Mesenchymal stem cell (in vitro differentiated cells and primary cell): ENCODE data around the gene VPS51.

ENCODE experiments used
- DNase-seq: peaks from one replicate; pipeline ENCODE4 v3.0.0-alpha.2; 2013
- H2AFZ ChIP-seq: one replicate; pipeline ENCODE4 v1.6.1; 2013; ENCODE audit warnings: low read depth, mild to moderate bottlenecking, control low read depth, inconsistent platforms, low read length, moderate library complexity
- H2AK5ac ChIP-seq: 2 replicates; pipeline ENCODE4 v1.6.1; 2013; ENCODE audit warnings: low read length, moderate library complexity, mild to moderate bottlenecking, inconsistent platforms; ENCODE audit not compliant: severe bottlenecking
- H2BK120ac ChIP-seq: one replicate; pipeline ENCODE4 v1.6.1; 2013; ENCODE audit warnings: low read depth, mild to moderate bottlenecking, inconsistent platforms, low read length, moderate library complexity
- H2BK12ac ChIP-seq, 2 experiments: one replicate each; pipeline ENCODE4 v1.6.1; 2013; ENCODE audit warnings: inconsistent platforms in 2 of 2, low read length in 2 of 2, mild to moderate bottlenecking in 2 of 2, moderate library complexity in 2 of 2, control low read depth in 1 of 2
- H2BK15ac ChIP-seq: one replicate; pipeline ENCODE4 v1.6.1; 2013; ENCODE audit warnings: mild to moderate bottlenecking, low read depth, inconsistent platforms; ENCODE audit not compliant: poor library complexity, severe bottlenecking
- H2BK5ac ChIP-seq: 2 replicates; pipeline ENCODE4 v1.6.1; 2013; ENCODE audit warnings: low read depth, mild to moderate bottlenecking, low read length, control low read depth, inconsistent platforms; ENCODE audit not compliant: poor library complexity, severe bottlenecking
- H3K14ac ChIP-seq, 2 experiments: one replicate each; pipeline ENCODE4 v1.6.1; 2013; ENCODE audit warnings: inconsistent platforms in 2 of 2, low read length in 2 of 2, control low read depth in 1 of 2, mild to moderate bottlenecking in 1 of 2, moderate library complexity in 1 of 2
- H3K18ac ChIP-seq, 2 experiments: one replicate each; pipeline ENCODE4 v1.6.1; 2013; ENCODE audit warnings: inconsistent platforms in 2 of 2, low read length in 2 of 2, control low read depth in 1 of 2, low read depth in 1 of 2, mild to moderate bottlenecking in 1 of 2
- H3K23ac ChIP-seq, 2 experiments: one replicate each; pipeline ENCODE4 v1.6.1; 2013; ENCODE audit warnings: inconsistent platforms in 2 of 2, low read length in 2 of 2, mild to moderate bottlenecking in 2 of 2, moderate library complexity in 2 of 2, control low read depth in 1 of 2
- H3K27ac ChIP-seq: 2 replicates; pipeline ENCODE4 v1.5.1; 2013; ENCODE audit warnings: mild to moderate bottlenecking, moderate library complexity, low read length, control low read depth, inconsistent platforms; ENCODE audit not compliant: poor library complexity, severe bottlenecking
- H3K27me3 ChIP-seq, 2 experiments: 2 replicates each; pipeline versions ENCODE4 v1.6.1 to v1.7.0; 2013; ENCODE audit warnings: low read length in 2 of 2, mild to moderate bottlenecking in 2 of 2, moderate library complexity in 2 of 2, control low read depth in 1 of 2, inconsistent platforms in 1 of 2; ENCODE audit not compliant: control insufficient read depth in 1 of 2, insufficient read depth in 1 of 2
- H3K36me3 ChIP-seq, 2 experiments: 2 replicates each; pipeline versions ENCODE4 v1.6.1 to v1.7.0; 2013; ENCODE audit warnings: low read length in 2 of 2, control low read depth in 1 of 2, inconsistent platforms in 1 of 2, low read depth in 1 of 2, mild to moderate bottlenecking in 1 of 2; ENCODE audit not compliant: insufficient read depth in 2 of 2, control insufficient read depth in 1 of 2
- H3K4ac ChIP-seq, 2 experiments: one replicate each; pipeline ENCODE4 v1.6.1; 2013; ENCODE audit warnings: inconsistent platforms in 2 of 2, low read length in 2 of 2, mild to moderate bottlenecking in 2 of 2, moderate library complexity in 2 of 2, control low read depth in 1 of 2, low read depth in 1 of 2
- H3K4me1 ChIP-seq: 2 replicates; pipeline ENCODE4 v1.6.1; 2013; ENCODE audit warnings: low read depth, low read length, control low read depth; ENCODE audit not compliant: control insufficient read depth, insufficient read depth
- H3K4me2 ChIP-seq: 2 replicates; pipeline ENCODE4 v1.6.1; 2013; ENCODE audit warnings: low read length, mild to moderate bottlenecking, inconsistent platforms; ENCODE audit not compliant: poor library complexity, severe bottlenecking
- H3K4me3 ChIP-seq, 2 experiments: 2 replicates each; pipeline versions ENCODE4 v1.5.1 to v1.7.0; 2013; ENCODE audit warnings: low read length in 2 of 2, mild to moderate bottlenecking in 2 of 2, control low read depth in 1 of 2, low read depth in 1 of 2; ENCODE audit not compliant: insufficient read depth in 1 of 2
- H3K79me1 ChIP-seq: replicated peaks from 2 replicates; pipeline ENCODE4 v1.6.1; 2013; ENCODE audit warnings: mild to moderate bottlenecking, control low read depth, low read length, inconsistent platforms; ENCODE audit not compliant: poor library complexity, severe bottlenecking
- H3K9ac ChIP-seq: 2 replicates; pipeline ENCODE4 v1.7.0; 2013; ENCODE audit warnings: mild to moderate bottlenecking, low read length, moderate library complexity
- H3K9me3 ChIP-seq: 2 replicates; pipeline ENCODE4 v1.7.0; 2013; ENCODE audit warnings: mild to moderate bottlenecking, low read length; ENCODE audit not compliant: control insufficient read depth
- H4K8ac ChIP-seq: one replicate; pipeline ENCODE4 v1.6.1; 2013; ENCODE audit warnings: inconsistent platforms, mild to moderate bottlenecking, low read length, moderate library complexity
- H4K91ac ChIP-seq: one replicate; pipeline ENCODE4 v1.6.1; 2013; ENCODE audit warnings: mild to moderate bottlenecking, low read length, inconsistent platforms
- WGBS: methylation state at CpG from one replicate; pipeline ENCODE4 v1.1.7; 2013; ENCODE audit warnings: mixed read lengths; 5-methylcytosine and 5-hydroxymethylcytosine counted together

VPS51 gene

DNA sequence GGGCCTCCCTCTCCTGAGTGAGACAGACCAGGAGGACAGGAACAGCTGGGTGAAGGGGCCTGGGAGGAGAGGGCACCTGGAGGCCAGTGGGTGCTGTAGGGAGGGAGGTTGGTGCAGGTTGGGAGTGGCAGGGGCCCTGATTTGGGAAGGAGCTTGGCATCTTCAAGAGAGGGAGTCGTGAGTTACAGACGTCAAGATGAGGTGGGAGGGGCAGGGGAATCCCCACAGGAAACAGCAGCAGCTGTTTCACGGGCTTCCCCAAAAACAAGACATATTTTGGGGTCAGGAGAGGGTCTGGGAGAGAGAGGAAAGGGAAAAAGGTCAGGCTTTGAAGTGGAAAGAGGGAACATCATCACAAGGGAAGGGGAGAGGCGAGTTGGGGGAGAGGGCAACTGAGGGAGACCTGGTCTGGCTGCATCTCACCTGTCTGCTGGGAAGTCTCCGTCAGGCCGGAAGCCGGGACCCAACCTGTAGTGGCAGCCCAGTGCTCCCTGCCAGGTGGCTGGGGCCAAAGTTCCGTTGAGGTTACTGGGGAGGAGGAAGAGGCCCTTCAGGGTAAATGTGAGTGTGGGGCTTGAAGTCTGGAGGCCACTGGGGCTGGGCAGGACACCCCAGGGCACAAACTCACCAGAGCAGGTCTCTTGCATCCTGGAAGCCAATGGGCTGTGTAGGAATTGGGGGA lies 42.0 kb upstream of the VPS51 start:
- no peak overlapping the region for H3K18ac ChIP-seq
- H3K36me3 ChIP-seq, result no peaks in the 10 kb centered on the region
- H3K79me1 ChIP-seq, result no peaks in the 10 kb centered on the region
- no peak overlapping the region for H2BK12ac ChIP-seq
- no peak overlapping the region for H2BK5ac ChIP-seq
- H2BK15ac ChIP-seq, result no peak overlapping the region
- H4K91ac ChIP-seq, result no peak overlapping the region
- no peak overlapping the region for H3K23ac ChIP-seq
- H2AFZ ChIP-seq, result no peak overlapping the region
- no peak for DNase-seq
- WGBS, result 62% methylated on average over 8 of the region's 8 CpGs
- H3K4me3 ChIP-seq, result no peak overlapping the region
- no peak overlapping the region for H4K8ac ChIP-seq
- no peaks in the 10 kb centered on the region for H3K9me3 ChIP-seq
- no peak overlapping the region for H2BK120ac ChIP-seq
- no peak overlapping the region for H3K4me2 ChIP-seq
- H3K4me1 ChIP-seq, result peaks cover 5% of the 10 kb centered on the region
- H3K27me3 ChIP-seq, result peaks cover 22 to 28% of the 10 kb centered on the region in 2 experiments
- no peak overlapping the region for H2AK5ac ChIP-seq
- H3K9ac ChIP-seq, result no peak overlapping the region
- H3K14ac ChIP-seq, result no peak overlapping the region
- H3K27ac ChIP-seq, result no peak overlapping the region
- H3K4ac ChIP-seq, result no peak overlapping the region

DNA sequence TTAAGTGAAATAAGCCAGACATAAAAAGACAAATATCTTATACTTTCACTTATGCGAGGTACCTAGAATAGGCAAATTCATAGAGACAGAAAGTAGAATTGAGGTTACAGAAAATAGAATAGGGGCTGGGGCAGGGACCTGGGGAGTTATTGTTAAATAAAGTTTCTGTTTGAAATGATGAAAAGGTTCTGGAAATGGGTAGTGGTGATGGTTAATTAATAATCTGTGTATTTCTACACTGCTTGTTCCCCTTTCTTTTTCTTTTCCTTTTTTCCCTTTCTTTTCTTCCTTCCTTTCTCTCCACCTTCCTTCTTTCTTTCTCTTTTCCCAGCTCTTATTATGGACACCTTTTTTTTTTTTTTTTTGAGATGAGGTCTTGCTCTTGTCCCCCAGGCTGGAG lies 40.5 kb upstream of the VPS51 start:
- H3K79me1 ChIP-seq, result no peaks in the 10 kb centered on the region
- H4K91ac ChIP-seq, result no peak overlapping the region
- H3K4ac ChIP-seq, result no peak overlapping the region
- H3K4me2 ChIP-seq, result no peak overlapping the region
- H3K23ac ChIP-seq, result no peak overlapping the region
- H3K27me3 ChIP-seq, result peaks cover 22 to 37% of the 10 kb centered on the region in 2 experiments
- H2BK5ac ChIP-seq, result no peak overlapping the region
- no peaks in the 10 kb centered on the region for H3K9me3 ChIP-seq
- H3K9ac ChIP-seq, result no peak overlapping the region
- no peak overlapping the region for H2BK15ac ChIP-seq
- H2AFZ ChIP-seq, result no peak overlapping the region
- 100% methylated on average over 1 of the region's 1 CpG for WGBS
- H3K27ac ChIP-seq, result no peak overlapping the region
- H3K36me3 ChIP-seq, result no peaks in the 10 kb centered on the region
- peaks cover 5% of the 10 kb centered on the region for H3K4me1 ChIP-seq
- DNase-seq, result no peak
- no peak overlapping the region for H3K18ac ChIP-seq
- no peak overlapping the region for H2BK120ac ChIP-seq
- H2AK5ac ChIP-seq, result no peak overlapping the region
- H4K8ac ChIP-seq, result no peak overlapping the region
- H2BK12ac ChIP-seq, result no peak overlapping the region
- no peak overlapping the region for H3K4me3 ChIP-seq
- no peak overlapping the region for H3K14ac ChIP-seq

GRCh38 chr11:65056999-65057398 lies 39.0 kb upstream of the VPS51 start:
- Histone ChIP-seq H2BK120ac (no peak overlapping the region), H3K23ac (no peak overlapping the region), H2AK5ac (no peak overlapping the region), H4K91ac (no peak overlapping the region), H2BK5ac (no peak overlapping the region), H2AFZ (no peak overlapping the region), H2BK12ac (no peak overlapping the region), H3K4me2 (no peak overlapping the region), H3K4ac (no peak overlapping the region), H3K27me3 (peaks cover 22 to 37% of the 10 kb centered on the region in 2 experiments), H3K4me1 (peaks cover 1% of the 10 kb centered on the region), H2BK15ac (peak overlapping the region; percentile 3), H3K36me3 (no peaks in the 10 kb centered on the region), H3K14ac (no peak overlapping the region), H3K9me3 (no peaks in the 10 kb centered on the region), H3K79me1 (no peaks in the 10 kb centered on the region), H3K9ac (no peak overlapping the region), H3K27ac (no peak overlapping the region), H3K18ac (no peak overlapping the region), H4K8ac (no peak overlapping the region), H3K4me3 (no peak overlapping the region)
- DNase-seq, result no peak
- WGBS, result 89% methylated on average over 6 of the region's 6 CpGs

DNA sequence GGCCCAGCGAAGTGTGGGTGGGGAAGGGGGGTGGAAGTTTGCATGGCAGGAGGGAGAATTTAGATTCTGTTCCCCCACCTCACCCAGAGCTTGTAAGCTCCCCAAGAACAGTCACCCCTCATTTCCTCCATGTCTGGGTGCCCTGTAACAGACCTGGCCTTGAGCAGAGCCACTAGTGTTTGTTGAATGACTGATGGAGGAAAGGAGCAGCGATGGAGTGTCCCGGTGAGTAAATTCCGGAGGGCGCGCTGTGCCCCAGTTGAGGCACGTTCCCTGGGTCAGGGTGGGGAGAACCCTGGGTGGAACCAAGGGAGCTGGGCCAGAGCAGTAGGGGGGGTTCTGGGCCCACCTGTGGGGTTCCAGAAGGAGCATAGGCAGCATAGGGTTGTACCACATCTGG lies 38.5 kb upstream of the VPS51 start:
- WGBS, result 92% methylated on average over 6 of the region's 7 CpGs

More for the DNA sequence above, 38.5 kb upstream of the VPS51 start:
- no peaks in the 10 kb centered on the region for H3K79me1 ChIP-seq
- H3K14ac ChIP-seq, result no peak overlapping the region
- no peak overlapping the region for H4K91ac ChIP-seq
- H2BK120ac ChIP-seq, result no peak overlapping the region
- H3K4me1 ChIP-seq, result peaks cover 1% of the 10 kb centered on the region
- H3K27me3 ChIP-seq, result peaks cover 22 to 41% of the 10 kb centered on the region in 2 experiments
- no peak overlapping the region for H3K4me3 ChIP-seq
- DNase-seq, result no peak
- H2AK5ac ChIP-seq, result no peak overlapping the region
- H3K23ac ChIP-seq, result no peak overlapping the region
- no peak overlapping the region for H2BK15ac ChIP-seq
- H3K4me2 ChIP-seq, result no peak overlapping the region
- no peak overlapping the region for H3K27ac ChIP-seq
- H2BK12ac ChIP-seq, result no peak overlapping the region
- no peaks in the 10 kb centered on the region for H3K9me3 ChIP-seq
- H3K4ac ChIP-seq, result no peak overlapping the region
- no peaks in the 10 kb centered on the region for H3K36me3 ChIP-seq
- no peak overlapping the region for H2BK5ac ChIP-seq
- H2AFZ ChIP-seq, result no peak overlapping the region
- H3K18ac ChIP-seq, result no peak overlapping the region
- H3K9ac ChIP-seq, result no peak overlapping the region
- no peak overlapping the region for H4K8ac ChIP-seq
